HL-60 (cell line): ENCODE results near the gene TIMP1.
A peak's percentile ranks its signal among the peaks of the same experiment; 100 is the strongest.

Source experiments
- DNase-seq, 2 experiments: peaks; one replicate each; pipeline ENCODE4 v3.0.0-alpha.2; 2010 to 2020; ENCODE audit warnings: low read depth in 1 of 2, low spot score in 1 of 2
- H3K27ac ChIP-seq: fragments of 250-450 bp; sonication (Bioruptor Pico); replicated peaks from 2 replicates; pipeline ENCODE4 v1.5.1; 2020; ENCODE audit warnings: mild to moderate bottlenecking, moderate library complexity
- H3K27me3 ChIP-seq: fragments of 250-450 bp; sonication (Bioruptor Pico); 2 replicates; pipeline ENCODE4 v1.5.1; 2021; ENCODE audit warnings: mild to moderate bottlenecking, moderate library complexity; ENCODE audit not compliant: insufficient read depth, poor library complexity, severe bottlenecking
- H3K4me3 ChIP-seq: replicated peaks from 2 replicates; pipeline ENCODE4 v1.5.1; 2011; ENCODE audit warnings: mild to moderate bottlenecking, control low read depth, low read length; ENCODE audit not compliant: insufficient read depth
- GABPA ChIP-seq: IDR thresholded peaks from 2 replicates; pipeline ENCODE4 v1.6.1; 2012; ENCODE audit warnings: low read depth
- POLR2AphosphoS5 ChIP-seq: IDR thresholded peaks from 2 replicates; pipeline ENCODE4 v1.6.1; 2012; ENCODE audit warnings: low read depth
- SPI1 ChIP-seq: IDR thresholded peaks from 2 replicates; pipeline ENCODE4 v1.6.1; 2012; ENCODE audit warnings: low read depth, mild to moderate bottlenecking, borderline replicate concordance
- TF ChIP-seq, protein P1 (sequence below): IDR thresholded peaks from one replicate; pipeline ENCODE4 v1.5.1; 2011; ENCODE audit warnings: low read length, control low read depth, inconsistent platforms; ENCODE audit not compliant: insufficient read depth
- TF ChIP-seq, protein P2 (sequence below): IDR thresholded peaks from 2 replicates; pipeline ENCODE4 v1.6.1; 2012; ENCODE audit warnings: low read depth; ENCODE audit not compliant: insufficient replicate concordance

The TIMP1 gene

DNA sequence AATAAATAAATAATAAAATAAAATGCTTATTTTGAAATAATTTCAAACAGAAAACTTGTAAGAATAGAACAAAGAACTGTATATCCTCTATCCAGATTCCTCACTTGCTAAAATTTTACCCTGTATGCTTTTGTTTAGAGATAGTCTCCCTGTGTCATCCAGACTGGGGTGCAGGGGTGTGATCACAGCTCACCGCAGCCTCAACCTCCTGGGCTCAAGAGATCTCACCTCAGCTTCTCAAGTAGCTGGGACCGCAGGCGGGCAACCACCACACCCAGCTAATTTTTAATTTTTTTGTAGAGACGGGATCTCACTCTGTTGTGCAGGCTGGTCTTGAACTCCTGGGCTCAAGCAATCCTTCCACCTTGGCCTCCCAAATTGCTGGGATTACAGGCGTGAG lies 38.7 kb upstream of the TIMP1 start:
- no peaks in the 10 kb centered on the region for H3K27me3 ChIP-seq
- TF ChIP-seq, protein P1, sequence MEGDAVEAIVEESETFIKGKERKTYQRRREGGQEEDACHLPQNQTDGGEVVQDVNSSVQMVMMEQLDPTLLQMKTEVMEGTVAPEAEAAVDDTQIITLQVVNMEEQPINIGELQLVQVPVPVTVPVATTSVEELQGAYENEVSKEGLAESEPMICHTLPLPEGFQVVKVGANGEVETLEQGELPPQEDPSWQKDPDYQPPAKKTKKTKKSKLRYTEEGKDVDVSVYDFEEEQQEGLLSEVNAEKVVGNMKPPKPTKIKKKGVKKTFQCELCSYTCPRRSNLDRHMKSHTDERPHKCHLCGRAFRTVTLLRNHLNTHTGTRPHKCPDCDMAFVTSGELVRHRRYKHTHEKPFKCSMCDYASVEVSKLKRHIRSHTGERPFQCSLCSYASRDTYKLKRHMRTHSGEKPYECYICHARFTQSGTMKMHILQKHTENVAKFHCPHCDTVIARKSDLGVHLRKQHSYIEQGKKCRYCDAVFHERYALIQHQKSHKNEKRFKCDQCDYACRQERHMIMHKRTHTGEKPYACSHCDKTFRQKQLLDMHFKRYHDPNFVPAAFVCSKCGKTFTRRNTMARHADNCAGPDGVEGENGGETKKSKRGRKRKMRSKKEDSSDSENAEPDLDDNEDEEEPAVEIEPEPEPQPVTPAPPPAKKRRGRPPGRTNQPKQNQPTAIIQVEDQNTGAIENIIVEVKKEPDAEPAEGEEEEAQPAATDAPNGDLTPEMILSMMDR = no peak
- TF ChIP-seq, protein P2, sequence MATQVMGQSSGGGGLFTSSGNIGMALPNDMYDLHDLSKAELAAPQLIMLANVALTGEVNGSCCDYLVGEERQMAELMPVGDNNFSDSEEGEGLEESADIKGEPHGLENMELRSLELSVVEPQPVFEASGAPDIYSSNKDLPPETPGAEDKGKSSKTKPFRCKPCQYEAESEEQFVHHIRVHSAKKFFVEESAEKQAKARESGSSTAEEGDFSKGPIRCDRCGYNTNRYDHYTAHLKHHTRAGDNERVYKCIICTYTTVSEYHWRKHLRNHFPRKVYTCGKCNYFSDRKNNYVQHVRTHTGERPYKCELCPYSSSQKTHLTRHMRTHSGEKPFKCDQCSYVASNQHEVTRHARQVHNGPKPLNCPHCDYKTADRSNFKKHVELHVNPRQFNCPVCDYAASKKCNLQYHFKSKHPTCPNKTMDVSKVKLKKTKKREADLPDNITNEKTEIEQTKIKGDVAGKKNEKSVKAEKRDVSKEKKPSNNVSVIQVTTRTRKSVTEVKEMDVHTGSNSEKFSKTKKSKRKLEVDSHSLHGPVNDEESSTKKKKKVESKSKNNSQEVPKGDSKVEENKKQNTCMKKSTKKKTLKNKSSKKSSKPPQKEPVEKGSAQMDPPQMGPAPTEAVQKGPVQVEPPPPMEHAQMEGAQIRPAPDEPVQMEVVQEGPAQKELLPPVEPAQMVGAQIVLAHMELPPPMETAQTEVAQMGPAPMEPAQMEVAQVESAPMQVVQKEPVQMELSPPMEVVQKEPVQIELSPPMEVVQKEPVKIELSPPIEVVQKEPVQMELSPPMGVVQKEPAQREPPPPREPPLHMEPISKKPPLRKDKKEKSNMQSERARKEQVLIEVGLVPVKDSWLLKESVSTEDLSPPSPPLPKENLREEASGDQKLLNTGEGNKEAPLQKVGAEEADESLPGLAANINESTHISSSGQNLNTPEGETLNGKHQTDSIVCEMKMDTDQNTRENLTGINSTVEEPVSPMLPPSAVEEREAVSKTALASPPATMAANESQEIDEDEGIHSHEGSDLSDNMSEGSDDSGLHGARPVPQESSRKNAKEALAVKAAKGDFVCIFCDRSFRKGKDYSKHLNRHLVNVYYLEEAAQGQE = no peak
- TF ChIP-seq GABPA (no peak), POLR2AphosphoS5 (no peak), SPI1 (no peak)
- no peak for DNase-seq
- no peak overlapping the region for H3K27ac ChIP-seq
- no peak overlapping the region for H3K4me3 ChIP-seq

DNA sequence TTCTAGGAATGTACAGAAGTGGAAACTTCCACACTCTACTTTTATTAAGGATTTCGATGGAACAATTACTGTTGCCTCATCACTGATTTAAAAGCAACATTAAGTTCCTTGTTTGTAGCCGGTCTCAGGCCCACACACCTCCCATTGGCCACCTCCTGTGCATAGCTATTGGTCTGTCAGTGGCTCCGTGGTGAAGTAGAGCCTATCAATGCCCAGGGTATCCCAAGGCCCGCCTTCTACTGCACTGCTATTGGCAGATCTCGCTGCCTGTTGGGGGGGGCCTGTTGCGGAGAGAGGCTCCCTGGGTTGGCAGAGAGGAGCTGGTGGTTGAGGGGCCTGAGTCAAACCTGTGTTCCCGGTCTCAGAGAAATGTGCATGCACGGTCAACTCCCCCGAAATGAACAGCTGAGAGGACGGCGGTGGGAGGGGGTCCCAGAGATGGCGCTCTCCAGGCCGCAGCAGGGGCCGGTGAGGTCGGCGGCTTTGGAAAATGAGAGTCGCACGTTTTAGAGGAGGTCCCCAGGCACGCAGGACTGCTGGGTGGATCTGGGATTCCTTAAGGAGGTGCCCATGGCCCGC lies 26.1 kb upstream of the TIMP1 start:
- Histone ChIP-seq H3K4me3 (peak overlapping the region; percentile 30), H3K27me3 (no peaks in the 10 kb centered on the region), H3K27ac (peak overlapping the region; percentile 57)
- TF ChIP-seq POLR2AphosphoS5 = peak; percentile 69
- TF ChIP-seq, protein P1 = no peak
- peak in 1 of 2 experiments; percentile 91 for DNase-seq

DNA sequence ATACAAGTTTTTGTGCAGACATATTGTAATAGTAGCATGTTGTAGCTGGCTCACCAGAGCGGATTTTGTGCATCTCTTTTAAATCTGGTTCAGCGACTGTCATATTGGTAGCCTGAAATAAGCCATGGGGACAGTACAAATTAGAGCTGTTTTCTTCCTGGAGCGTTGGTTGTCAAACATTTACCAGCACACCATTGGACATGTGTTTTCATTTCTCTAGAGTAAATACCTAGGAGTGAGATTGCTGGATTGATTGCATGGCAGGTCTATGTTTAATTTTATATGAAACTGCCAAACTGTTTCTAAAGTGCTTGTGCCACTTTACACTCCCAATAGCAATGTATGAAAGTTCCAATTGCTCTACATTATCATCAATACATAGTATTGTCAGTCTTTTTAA lies 23.8 kb upstream of the TIMP1 start:
- DNase-seq = no peak
- no peak overlapping the region for H3K4me3 ChIP-seq
- no peaks in the 10 kb centered on the region for H3K27me3 ChIP-seq
- TF ChIP-seq, protein P1 = no peak
- TF ChIP-seq SPI1 = no peak
- no peak for TF ChIP-seq GABPA
- TF ChIP-seq, protein P2 = no peak
- TF ChIP-seq POLR2AphosphoS5 = no peak
- H3K27ac ChIP-seq = no peak overlapping the region

DNA sequence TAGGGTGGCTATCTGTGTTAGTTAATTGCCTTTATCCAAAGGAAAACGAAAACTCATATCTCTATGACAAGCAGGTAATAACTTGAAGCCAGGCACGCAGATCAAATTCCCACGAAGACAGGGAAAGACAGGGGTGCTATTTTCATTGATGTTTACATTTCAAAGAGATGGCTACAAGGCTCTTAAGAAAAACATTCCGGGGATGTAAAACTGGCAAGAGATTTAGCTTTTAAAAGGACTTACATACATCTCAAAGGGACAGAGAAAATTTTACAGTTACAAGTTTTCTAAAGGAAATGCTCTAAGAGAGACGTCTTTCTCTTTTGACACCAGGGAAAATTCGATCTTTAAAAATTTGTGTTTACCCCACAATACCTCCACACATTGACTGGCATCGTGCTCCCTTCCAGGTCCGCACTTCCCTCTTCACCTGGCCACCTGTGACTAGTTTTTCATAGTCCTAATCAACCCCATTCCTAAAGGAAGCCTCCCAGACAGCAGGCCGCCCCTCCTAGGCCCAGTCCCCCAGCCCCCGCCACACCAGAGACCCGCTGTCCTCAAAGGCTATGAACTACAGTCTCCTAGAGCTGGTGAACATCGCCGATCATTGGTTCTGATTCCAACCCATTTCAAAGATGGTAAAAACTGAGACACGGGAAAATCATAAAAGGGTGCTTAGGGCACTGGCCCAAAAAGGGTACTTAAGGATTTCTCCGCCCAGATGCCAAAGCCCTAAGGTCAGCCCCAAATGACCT lies 21.9 kb upstream of the TIMP1 start:
- H3K4me3 ChIP-seq = peak overlapping the region; percentile 62
- no peaks in the 10 kb centered on the region for H3K27me3 ChIP-seq
- no peak for DNase-seq
- TF ChIP-seq SPI1 (no peak), GABPA (no peak), POLR2AphosphoS5 (no peak)
- TF ChIP-seq, protein P1 = no peak
- TF ChIP-seq, protein P2 = no peak
- H3K27ac ChIP-seq = peak overlapping the region; percentile 99
